HEK293T (cell line): ENCODE data around the gene PPRC1.

Experiments used
- CTCF ChIA-PET: fragments of 350-600 bp; formaldehyde crosslinking; extraction: SDS; loops from one replicate; lab custom pipeline; 2021; ENCODE audit warnings: antibody characterized with exemption, inconsistent platforms; lab: Yijun Ruan, JAX
- POLR2A ChIA-PET: fragments of 350-600 bp; formaldehyde crosslinking; extraction: SDS; loops from one replicate; lab custom pipeline; 2020; ENCODE audit warnings: antibody characterized with exemption, inconsistent platforms; lab: Yijun Ruan, JAX
- DNase-seq: peaks from one replicate; pipeline ENCODE4 v3.0.0; 2012; ENCODE audit warnings: mixed read lengths; ENCODE audit errors: extremely low spot score
- ARNT ChIP-seq: fragments of 450-650 bp; IDR thresholded peaks from 2 replicates; pipeline ENCODE4 v1.6.1; 2017; ENCODE audit warnings: mild to moderate bottlenecking
- BHLHE40 ChIP-seq: fragments of 450-650 bp; IDR thresholded peaks from 2 replicates; pipeline ENCODE4 v1.6.1; 2016; ENCODE audit warnings: mild to moderate bottlenecking, moderate library complexity, borderline replicate concordance
- CTBP1 ChIP-seq: fragments of 450-650 bp; IDR thresholded peaks from 2 replicates; pipeline ENCODE4 v1.6.1; 2016; ENCODE audit warnings: borderline replicate concordance
- ELF4 ChIP-seq: fragments of 450-650 bp; IDR thresholded peaks from 2 replicates; pipeline ENCODE4 v1.6.1; 2017; ENCODE audit warnings: antibody characterized with exemption
- FOXA1 ChIP-seq: fragments of 450-650 bp; IDR thresholded peaks from 2 replicates; pipeline ENCODE4 v1.6.1; 2016; ENCODE audit warnings: mild to moderate bottlenecking
- FOXK2 ChIP-seq: fragments of 450-650 bp; IDR thresholded peaks from 2 replicates; pipeline ENCODE4 v1.6.1; 2016; ENCODE audit warnings: mild to moderate bottlenecking
- FOXM1 ChIP-seq: fragments of 450-650 bp; IDR thresholded peaks from 2 replicates; pipeline ENCODE4 v1.6.1; 2017; ENCODE audit warnings: mild to moderate bottlenecking, borderline replicate concordance
- HDGF ChIP-seq: fragments of 450-650 bp; IDR thresholded peaks from 2 replicates; pipeline ENCODE4 v1.6.1; 2017; ENCODE audit warnings: antibody characterized with exemption, borderline replicate concordance
- L3MBTL2 ChIP-seq: fragments of 450-650 bp; conservative IDR thresholded peaks from 2 replicates; pipeline ENCODE4 v1.6.1; 2016; ENCODE audit warnings: mild to moderate bottlenecking
- LEF1 ChIP-seq: fragments of 450-650 bp; IDR thresholded peaks from 2 replicates; pipeline ENCODE4 v1.6.1; 2017; ENCODE audit warnings: mild to moderate bottlenecking, borderline replicate concordance
- NFRKB ChIP-seq: fragments of 450-650 bp; IDR thresholded peaks from 2 replicates; pipeline ENCODE4 v1.6.1; 2016; ENCODE audit warnings: mild to moderate bottlenecking, moderate library complexity
- SP1 ChIP-seq: fragments of 450-650 bp; IDR thresholded peaks from 2 replicates; pipeline ENCODE4 v1.6.1; 2017
- SUZ12 ChIP-seq: fragments of 450-650 bp; IDR thresholded peaks from 2 replicates; pipeline ENCODE4 v1.6.1; 2016; ENCODE audit warnings: mild to moderate bottlenecking
- TARDBP ChIP-seq: fragments of 450-650 bp; IDR thresholded peaks from 2 replicates; pipeline ENCODE4 v1.6.1; 2016
- ZNF384 ChIP-seq: fragments of 450-650 bp; IDR thresholded peaks from 2 replicates; pipeline ENCODE4 v1.6.1; 2016
- TF ChIP-seq, protein P1 (sequence below): fragments of 450-650 bp; IDR thresholded peaks from 2 replicates; pipeline ENCODE4 v1.6.1; 2016

PPRC1 gene

DNA sequence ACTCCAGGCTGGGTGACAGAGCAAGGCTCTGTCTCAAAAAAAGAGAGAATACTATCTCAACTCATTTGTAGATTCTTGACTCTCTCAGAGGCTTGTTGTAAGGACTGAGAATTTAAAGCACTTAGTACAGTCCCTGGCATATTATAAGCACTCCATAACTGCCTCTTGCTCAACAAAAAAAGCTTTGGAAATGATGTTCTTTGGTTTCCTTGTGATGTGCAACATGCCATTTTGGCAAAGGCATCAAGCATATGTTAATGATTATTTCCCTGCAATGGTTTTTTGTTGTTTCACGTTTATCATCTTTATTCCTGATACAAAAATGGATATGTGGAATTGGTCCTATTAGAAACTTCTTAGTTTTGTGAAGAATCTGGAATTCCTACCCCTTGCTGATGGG lies 35.0 kb downstream of the PPRC1 start:
- ChIA-PET CTCF (interaction anchor here (0.6 kb wide), 1 partner anchor 193 kb away, joined by 3 read pairs; no protein-coding TSS in a partner anchor), POLR2A (no interaction called here)
- no peak for DNase-seq
- no peak for TF ChIP-seq ZNF384
- TF ChIP-seq, protein P1, sequence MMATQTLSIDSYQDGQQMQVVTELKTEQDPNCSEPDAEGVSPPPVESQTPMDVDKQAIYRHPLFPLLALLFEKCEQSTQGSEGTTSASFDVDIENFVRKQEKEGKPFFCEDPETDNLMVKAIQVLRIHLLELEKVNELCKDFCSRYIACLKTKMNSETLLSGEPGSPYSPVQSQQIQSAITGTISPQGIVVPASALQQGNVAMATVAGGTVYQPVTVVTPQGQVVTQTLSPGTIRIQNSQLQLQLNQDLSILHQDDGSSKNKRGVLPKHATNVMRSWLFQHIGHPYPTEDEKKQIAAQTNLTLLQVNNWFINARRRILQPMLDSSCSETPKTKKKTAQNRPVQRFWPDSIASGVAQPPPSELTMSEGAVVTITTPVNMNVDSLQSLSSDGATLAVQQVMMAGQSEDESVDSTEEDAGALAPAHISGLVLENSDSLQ, result no peak
- no peak for TF ChIP-seq L3MBTL2
- TF ChIP-seq CTBP1, result no peak
- no peak for TF ChIP-seq NFRKB
- no peak for TF ChIP-seq ARNT
- no peak for TF ChIP-seq ELF4
- no peak for TF ChIP-seq FOXM1
- no peak for TF ChIP-seq LEF1
- TF ChIP-seq SUZ12, result no peak
- no peak for TF ChIP-seq HDGF
- TF ChIP-seq BHLHE40, result no peak
- TF ChIP-seq SP1, result no peak
- no peak for TF ChIP-seq TARDBP
- TF ChIP-seq FOXA1, result no peak
- no peak for TF ChIP-seq FOXK2

DNA sequence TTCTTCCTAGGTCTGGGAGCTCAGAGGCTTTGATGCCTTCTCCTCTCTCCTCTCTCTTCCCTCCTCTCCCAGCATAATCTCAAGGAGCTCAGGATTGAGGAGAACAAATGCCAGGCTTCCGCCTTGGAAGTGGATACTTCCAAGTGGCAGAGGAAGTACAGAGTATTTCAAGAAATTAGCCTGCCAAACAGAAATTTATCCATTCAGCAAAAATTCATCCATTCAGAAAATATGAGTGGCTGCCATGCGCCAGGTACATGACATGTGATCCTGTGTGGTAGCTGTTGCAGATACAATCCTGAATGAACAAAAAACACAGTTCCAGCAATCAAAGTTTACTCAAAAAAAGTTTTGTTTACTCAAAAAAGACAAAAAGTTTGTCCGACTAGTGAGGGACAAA lies 37.8 kb downstream of the PPRC1 start:
- no peak for DNase-seq
- CTCF ChIA-PET, result interaction anchor here (0.5 to 1.9 kb wide), 10 partner anchors 18 to 332 kb away, joined by 3 to 21 read pairs (median 4); partner anchors contain the start of gene ACTR1A
- POLR2A ChIA-PET, result interaction anchor here (0.7 to 1.6 kb wide), 3 partner anchors 17 to 51 kb away, joined by 4 to 5 read pairs (median 4); no protein-coding TSS in a partner anchor
- TF ChIP-seq ARNT (no peak), L3MBTL2 (no peak), ELF4 (no peak), TARDBP (no peak), FOXM1 (no peak), FOXK2 (no peak)
- TF ChIP-seq, protein P1, result no peak

DNA sequence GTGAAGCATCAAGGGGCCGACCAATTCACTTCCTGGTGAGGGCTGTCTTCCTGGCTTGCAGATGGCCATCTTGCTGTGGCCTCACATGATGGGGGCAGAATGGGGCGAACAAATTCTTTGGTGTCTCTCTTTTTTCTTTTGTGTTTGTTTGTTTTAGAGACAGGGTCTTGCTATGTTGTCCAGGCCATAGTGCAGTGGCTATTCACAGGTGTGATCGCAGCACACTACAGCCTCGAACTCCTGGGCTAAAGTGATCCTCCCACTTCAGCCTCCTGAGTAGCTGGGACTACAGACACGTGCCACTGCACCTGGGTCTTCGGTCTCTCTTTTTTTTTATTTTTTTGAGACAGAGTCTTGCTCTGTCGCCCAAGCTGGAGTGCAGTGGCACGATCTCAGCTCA lies 39.4 kb downstream of the PPRC1 start:
- no peak for DNase-seq
- ChIA-PET CTCF (no interaction called here), POLR2A (no interaction called here)
- TF ChIP-seq, protein P1, result no peak
- TF ChIP-seq SP1 (no peak), HDGF (no peak), ZNF384 (no peak), TARDBP (no peak), SUZ12 (no peak), FOXK2 (no peak), ARNT (no peak), CTBP1 (no peak), FOXM1 (no peak), L3MBTL2 (no peak), LEF1 (no peak), ELF4 (no peak), BHLHE40 (no peak), NFRKB (no peak), FOXA1 (no peak)

DNA sequence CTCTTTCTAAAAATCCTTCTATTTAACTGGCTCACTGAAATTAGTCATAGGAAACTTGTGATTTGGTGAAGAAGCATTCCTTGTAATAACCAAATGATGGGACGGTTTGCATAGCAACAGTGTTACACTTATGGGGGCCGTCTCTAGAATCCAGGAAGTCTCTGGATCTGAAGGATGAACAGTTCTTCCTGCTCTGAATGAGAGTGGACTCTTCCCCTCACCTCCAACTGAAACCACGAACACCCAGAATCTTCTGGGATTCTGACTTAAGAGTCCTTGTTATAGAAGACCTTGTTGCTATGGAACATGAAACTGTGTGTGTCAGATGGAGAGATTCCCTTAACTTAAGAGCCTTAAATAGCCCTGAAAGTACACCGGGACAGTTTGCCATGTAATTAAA lies 42.6 kb downstream of the PPRC1 start:
- no peak for TF ChIP-seq LEF1
- TF ChIP-seq FOXM1, result no peak
- TF ChIP-seq NFRKB, result no peak
- no peak for TF ChIP-seq CTBP1
- TF ChIP-seq BHLHE40, result no peak
- CTCF ChIA-PET, result no interaction called here
- DNase-seq, result no peak
- POLR2A ChIA-PET, result interaction anchor here (0.6 kb wide), 1 partner anchor 12 kb away, joined by 3 read pairs; no protein-coding TSS in a partner anchor

DNA sequence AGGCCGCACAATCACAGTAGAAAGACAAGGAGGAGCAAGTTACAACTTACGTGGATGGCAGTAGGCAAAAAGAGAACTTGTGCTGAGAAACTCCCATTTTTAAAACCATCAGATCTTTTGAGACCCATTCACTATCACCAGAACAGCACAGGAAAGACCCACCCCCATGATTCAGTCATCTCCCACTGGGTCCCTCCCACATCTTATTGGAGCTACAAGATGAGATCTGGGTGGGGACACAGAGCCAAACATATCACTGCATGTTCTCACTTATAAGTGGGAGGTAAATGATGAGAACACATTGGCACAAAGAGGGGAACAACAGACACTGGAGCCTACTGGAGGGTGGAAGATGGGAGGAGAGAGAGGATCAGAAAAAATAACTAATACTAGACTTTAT lies 51.8 kb downstream of the PPRC1 start:
- TF ChIP-seq L3MBTL2, result no peak
- ChIA-PET POLR2A (no interaction called here), CTCF (no interaction called here)
- no peak for DNase-seq

DNA sequence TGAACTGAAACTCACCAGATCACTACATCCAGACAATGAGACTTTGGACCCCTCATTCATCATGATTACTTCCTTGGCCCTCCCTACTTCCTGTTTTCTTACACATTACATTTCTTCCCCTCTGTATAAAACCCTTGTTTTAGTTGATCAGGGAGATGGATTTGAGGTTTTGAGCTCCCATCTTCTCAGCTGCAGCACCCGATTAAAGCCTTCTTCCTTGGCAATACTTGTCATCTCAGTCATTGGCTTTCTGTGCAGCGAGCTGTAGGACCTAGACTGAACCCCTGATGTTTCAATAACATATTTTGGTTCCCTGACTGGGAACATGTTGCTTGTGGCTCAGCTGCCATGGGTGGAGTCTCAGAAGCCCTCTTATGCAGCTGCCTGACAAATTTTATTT lies 52.4 kb downstream of the PPRC1 start:
- ChIA-PET POLR2A (no interaction called here), CTCF (no interaction called here)

More for the DNA sequence above, 52.4 kb downstream of the PPRC1 start:
- no peak for TF ChIP-seq SUZ12
- TF ChIP-seq NFRKB, result no peak
- TF ChIP-seq FOXK2, result no peak
- no peak for TF ChIP-seq TARDBP
- no peak for TF ChIP-seq FOXA1
- TF ChIP-seq ELF4, result no peak
- no peak for TF ChIP-seq SP1
- TF ChIP-seq, protein P1, result no peak
- TF ChIP-seq LEF1, result no peak
- no peak for TF ChIP-seq ARNT
- no peak for TF ChIP-seq CTBP1
- no peak for TF ChIP-seq L3MBTL2
- no peak for DNase-seq
